ENCODE results near the gene GAREM2.

The GAREM2 gene

DNA sequence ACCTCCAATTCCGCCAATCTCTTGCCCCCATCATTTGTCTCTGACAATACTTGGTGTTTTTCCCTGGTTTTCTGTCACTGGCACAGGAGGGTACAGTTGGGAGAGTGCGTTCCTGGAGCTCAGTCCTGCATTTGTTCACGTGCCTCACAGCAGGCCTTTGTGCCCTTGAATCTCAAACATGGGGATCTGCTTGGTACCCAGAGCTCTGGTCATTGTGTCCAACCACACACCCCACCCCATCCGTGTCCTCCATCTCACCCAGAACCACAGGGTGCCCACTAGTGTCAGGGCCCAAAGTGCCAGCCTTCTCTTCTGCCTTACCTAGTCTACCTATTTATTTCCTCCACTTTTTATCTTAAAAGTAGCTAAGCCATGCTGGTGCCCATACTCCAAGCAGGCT lies 16.2 kb downstream of the GAREM2 start:
- FAIRE-seq = no peak

DNA sequence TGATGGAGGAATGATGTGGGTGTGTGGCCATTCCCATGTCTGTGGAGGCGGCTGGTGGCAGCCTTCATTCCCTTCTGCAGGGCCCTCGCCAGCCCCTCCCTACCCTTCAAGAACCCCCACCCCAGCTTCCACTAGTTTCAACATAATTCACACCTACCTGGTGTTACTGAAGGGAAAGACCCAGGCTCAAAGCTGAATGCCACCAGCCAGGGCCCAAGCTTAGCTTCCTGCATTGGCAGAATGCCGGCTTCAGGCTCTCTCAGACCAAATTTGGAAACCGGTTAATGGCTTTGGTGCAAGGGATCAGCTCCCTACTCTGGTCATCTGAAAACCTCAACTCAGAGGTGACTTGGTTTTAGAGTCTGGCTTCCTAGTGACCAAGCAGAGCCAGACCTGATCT lies 16.9 kb downstream of the GAREM2 start:
- no peak for FAIRE-seq

DNA sequence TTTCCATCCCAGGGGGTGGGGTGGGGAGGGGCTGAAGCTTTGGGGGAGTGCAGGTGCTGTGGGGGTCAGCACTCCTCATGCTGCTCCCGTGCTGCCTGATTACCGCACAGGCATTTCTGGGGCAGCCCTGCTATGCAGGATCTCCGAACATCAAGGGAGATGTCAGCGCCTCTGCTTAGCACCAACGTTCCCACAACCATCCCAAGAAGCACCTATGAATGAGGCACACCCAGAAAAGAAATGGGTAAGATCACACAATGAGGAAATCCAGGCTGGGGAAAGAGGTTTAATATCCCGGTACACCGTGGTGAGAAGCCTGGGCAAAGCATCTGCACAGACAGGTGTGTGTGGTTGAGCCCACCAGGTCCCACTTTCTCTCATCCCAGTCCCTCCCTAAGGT lies 17.5 kb downstream of the GAREM2 start:
- FAIRE-seq = no peak

DNA sequence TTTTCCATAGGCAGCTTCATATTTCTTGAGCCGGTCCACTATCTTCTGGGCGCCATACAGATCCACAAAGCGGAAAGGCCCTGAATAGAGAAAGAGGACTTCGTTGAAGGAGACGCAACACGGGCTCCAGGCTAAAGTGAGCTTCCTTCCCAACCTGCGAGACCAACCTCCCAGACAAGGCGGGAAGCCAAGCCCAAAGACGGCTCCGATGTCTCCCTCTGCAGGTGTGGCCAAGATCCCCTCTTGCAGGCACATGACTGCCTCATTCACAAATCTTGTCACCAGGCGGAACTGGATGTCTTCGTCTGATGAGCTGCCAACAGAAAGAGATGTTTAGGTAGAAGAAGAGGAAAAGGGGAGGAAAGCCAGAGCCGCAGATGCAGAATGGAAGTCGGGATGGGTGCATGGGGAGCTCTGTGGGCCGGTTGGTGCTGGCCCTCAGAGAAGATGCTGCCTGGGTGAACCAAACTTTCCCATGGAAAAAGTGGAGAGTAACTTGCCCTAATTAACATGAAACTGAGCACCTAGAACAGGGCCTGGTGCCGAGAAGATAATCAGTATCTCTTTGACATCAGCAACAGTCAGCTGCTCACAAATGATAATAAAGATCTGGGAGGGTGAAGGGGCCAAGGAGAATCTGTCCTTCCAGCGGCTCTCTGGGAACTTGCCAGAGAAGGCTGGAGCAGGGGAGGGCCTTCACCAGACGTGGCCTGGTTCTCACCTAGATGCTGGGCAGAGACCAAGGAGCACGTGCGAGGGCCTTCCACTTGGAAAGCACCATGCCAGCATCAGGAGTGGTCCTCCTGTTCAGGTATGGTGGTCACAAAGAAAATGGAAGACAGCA lies 18.6 kb downstream of the GAREM2 start:
- no peak for FAIRE-seq

DNA sequence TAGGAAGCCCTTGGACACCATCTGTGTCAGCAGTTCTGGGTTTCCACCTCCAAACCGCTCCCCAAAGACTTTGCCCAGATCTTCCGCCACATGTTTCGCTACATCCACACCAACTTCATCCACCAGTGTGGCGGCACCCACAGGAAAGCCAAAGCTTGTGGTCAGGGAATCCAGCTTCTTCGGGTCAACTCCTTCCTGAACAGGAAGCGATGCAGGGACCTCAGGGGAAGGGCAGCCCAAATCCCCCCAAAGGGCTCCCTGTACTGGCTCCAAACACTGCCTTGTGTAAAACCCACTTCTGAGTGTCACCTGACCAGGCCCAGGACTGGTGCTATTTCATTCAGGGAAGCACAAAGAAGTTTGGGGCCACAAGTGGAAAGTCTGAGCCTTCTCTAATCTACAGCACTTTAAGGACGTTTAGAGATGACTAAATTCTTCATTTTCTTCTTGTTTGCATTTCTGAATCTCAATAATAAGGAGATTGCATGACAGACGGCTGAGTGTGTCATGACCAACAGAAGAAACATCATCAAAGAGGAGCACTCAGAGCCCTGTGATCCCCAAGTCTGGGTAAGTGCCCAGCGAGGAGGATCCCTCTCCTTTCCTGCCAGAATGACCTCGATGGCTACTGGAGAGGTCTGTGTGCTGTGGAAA lies 20.8 kb downstream of the GAREM2 start:
- FAIRE-seq = no peak

DNA sequence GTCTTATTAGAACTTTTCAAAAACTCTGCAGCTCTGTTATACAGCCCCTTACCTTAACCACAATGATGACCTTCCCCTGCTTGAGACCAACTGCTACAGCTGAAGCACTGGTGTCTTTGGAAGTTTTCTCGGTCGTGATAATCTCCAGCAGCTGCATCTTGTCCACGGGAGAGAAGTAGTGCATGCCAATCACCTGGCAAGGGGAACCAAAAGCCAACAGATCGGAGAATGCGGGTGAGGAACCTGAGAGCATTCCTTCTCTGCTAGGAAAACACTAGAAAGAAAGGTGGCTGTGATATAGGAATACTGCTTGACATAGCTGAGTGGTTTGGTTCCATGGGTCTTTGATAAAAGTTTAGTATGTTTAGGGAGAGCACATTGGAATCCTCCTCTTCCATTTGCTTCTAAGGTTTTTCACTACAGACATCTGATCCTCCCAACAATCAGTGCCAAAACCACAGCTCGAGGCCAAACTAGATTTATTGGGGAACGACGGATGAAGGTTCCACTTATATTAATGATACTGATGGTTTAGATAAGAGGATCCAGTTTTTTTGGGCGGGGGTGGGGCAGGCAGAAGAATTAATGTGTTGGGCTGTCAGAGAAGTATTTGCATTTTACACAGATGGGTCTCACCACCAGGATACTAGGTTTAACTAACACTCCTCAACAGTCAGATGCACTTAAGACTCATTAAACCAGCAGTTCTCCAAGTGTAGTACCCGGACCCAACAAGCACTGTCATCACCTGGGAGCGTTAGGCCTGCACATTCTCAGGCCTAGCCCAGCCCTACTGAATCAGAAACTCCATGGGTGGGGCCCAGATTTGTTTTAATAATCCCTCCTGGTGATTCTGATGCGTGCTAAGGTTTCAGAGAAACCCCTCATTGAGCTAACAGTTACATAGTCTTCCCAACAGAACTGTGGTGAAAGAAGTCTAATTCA lies 22.4 kb downstream of the GAREM2 start:
- no peak for FAIRE-seq

DNA sequence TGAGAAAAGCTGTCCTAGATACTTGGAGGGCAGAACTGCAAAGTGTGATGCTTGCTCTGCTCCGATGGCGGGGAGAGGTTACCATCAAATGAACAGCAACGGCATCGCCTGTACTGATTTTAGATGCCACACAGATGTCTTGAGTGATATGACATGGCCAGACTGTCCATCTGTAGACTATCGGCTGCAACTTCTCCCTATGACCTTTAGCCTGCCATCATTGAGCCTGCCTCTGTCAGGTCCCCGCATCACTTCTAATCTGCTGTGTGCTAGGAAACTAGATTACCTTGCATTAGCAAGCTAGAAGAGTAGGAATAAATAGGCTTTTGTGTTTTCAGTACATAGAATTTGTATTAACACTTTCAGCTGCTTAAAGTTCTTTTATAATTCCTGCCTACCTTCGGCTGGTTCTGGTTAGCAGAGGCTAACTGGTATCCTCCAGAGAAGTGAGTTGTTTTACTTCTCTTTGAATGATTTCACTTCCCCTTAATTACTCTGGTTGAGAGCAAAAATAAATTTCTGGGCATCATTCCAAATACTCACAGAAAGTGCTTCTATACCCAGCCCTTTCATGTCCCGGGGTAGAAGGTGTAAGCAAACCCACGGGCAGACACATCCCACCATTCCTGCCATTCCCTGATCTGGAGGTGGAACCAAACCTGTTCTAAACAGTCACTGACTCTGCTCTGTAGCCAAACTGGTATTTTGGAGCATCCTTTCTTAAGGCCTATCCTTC lies 24.0 kb downstream of the GAREM2 start:
- no peak for FAIRE-seq

DNA sequence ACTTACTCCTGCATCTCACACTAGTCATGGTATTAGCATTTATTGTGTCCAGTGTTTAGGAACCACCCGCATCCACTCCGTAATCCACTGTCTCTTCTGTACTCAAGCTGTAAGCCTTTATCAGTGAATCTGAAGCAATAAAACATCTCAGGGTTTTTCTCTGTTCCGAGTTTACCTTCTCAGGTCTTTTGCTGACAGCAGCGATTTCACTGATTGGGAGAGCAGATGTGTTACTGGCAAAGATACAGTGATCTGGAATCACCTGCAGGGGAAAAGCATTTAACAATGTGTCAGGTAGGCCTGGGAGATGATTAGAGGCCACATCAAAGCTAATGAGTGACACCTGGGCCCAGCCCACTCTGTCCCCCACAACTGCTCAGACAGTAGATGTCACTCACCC lies 24.6 kb downstream of the GAREM2 start:
- no peak for FAIRE-seq

DNA sequence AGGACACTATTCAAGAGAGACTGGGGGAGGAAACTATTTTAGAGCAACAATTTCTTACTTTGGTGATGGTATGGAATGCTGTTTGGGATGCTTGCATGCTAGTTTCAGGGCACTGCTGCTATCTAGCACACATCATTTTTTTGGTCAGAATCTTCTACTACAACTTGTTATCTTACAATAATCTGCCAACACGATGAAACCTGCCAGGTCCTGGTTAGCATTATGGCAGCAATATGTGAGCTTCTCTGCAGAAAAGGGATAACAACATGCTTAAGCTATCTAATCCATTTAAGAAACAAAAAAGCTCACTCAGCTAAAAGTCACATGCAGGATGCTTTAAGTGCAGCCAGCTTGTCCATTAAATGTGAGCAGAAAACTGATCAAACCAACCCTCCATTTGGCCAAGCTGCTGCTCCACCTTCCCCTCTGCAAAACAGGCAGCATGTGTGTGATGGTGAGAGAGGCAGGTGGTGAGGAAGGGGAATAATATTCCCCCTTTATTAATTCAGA lies 30.1 kb downstream of the GAREM2 start:
- FAIRE-seq = no peak

DNA sequence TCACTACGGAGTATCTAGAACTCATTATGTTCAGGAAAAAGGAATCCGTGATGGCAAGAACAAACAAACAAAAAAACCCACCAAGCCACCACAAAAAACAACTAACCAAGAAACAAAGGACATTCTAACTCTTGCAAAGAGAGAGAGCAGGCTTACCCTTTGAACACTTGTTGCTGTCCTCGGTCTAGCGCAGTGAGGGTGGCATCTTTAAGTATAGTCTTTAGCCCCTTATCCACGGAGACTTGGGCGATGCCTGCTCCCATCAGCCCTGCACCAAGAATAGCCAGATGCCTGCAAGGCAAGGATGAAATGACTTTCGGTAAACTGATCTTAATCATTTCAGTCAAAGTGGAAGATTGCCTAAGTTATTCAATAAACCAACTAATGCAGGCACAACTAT lies 31.0 kb downstream of the GAREM2 start:
- FAIRE-seq = no peak

DNA sequence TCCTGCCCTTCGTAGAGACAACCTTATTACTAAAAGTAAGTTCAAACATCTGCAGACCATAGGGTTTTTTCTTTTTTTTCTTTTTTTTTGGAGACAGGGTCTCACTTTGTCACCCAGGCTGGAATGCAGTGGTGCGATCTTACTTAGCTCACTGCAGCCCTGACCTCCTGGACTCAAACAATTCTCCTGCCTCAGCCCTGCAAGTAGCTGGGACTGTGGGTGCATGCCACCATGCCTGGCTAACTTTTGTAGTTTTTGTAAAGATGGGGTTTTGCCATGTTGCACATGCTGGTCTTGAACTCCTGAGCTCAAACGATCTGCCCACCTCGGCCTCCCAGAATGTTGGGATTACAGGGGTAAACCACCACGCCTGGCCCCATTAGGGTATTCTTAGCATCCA lies 39.1 kb downstream of the GAREM2 start:
- FAIRE-seq = no peak

DNA sequence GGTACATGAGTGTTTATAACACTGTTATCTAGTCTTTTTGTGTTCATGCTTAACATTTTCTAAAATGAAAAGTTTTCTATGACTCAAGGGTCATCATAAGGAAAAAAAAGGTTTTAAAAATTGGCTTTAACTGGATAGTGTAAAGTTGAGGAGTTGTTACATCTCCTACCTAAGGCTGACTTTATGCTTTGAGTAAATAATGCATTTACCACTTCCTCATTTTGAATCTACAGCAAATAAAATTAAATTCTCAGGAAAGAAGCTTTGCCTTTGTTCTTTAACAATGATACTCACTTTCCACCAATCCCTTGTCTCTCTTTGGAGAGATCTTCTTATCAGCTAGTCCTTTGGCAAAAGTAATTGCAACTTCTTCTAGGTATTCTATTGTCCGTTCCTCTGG lies 41.9 kb downstream of the GAREM2 start:
- FAIRE-seq = no peak

DNA sequence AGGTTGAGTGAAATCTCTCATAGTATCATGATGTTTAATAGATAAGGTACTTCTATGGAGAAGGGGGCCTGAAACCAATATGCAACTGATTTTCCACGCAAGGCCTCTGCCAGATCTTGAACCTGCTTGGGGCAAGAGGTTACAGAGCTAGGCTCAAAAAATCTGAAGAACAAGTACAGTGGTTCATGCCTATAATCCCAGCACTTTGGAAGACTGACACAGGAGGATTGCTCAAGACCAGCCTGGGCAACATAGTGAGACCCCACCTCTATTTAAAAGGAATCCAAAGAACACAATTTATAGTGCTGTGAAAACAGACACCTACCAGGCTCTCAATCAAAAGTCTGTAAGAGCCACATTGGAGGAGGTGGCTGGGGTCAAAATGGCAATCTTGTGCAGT lies 42.9 kb downstream of the GAREM2 start:
- FAIRE-seq = no peak

DNA sequence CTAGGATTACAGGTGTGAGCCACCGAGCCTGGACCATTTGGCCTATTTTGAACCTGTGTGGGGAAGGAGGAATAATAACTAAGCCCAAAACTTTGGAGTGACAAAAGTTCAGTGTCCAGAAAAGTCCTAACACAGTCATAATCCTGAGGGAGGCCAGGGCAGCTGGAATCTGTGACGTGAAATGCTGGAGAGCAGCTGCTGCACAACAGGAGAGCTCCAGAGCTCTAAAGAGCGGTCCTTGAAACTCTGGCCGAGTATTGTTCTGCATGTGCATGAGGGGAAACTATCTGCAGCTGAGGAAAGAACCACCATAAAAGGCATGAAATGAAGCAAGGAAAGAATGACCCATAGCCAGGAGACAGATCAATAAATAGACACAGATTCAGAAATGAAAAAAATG lies 43.7 kb downstream of the GAREM2 start:
- FAIRE-seq = no peak

DNA sequence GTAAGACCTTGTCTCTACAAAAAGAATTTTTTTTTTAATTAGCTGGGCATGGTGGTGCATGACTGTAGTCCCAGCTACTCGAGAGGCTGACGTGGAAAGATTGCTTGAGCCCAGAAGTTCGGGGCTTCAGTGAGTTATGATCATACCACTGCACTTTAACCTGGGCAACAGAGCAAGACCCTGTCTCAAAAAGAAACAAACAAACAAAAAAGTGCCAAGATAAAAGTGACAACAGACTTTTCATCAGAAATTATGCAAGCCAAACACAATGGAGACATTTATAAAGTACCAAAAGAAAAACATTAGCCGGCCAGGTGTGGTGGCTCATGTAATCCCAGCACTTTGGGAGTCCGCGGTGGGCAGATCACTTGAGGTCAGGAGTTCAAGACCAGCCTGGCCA lies 44.8 kb downstream of the GAREM2 start:
- no peak for FAIRE-seq

DNA sequence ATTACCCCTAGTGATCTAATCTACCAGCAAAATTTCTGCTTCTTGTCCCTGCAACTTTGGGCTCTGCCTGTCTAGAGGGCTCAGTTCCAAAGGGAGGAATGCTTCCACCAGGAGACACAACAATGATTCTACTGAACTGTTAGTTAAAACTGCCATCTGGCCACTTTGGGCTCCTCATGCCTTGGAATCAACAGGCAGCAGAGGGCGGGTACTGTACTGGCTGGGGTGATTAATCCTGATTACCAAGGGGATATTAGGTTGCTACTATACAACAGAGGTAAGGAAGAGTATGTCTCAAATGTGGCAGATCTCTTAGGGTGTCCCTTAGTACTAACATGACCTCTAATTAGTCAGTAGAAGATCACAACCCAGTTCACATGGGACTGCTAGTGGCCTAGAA lies 50.1 kb downstream of the GAREM2 start:
- no peak for FAIRE-seq

DNA sequence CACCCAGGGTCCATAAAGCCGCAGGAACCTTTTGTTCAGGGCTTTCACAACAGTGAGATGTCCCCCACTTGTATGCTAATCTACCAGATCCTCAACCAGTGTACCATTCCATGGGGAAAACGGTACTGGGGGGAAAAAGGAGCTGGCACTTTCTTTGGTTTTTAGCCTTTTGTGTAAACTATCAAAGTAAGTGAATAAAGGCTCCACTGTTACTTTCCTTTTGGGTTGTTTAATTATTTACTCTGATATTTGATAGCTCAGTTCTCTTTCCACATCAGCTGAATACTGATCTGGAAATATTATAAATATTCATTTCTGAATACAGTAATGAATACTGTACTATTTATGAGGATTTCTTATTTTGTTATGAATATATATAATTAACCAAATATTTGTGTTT lies 51.2 kb downstream of the GAREM2 start:
- no peak for FAIRE-seq

DNA sequence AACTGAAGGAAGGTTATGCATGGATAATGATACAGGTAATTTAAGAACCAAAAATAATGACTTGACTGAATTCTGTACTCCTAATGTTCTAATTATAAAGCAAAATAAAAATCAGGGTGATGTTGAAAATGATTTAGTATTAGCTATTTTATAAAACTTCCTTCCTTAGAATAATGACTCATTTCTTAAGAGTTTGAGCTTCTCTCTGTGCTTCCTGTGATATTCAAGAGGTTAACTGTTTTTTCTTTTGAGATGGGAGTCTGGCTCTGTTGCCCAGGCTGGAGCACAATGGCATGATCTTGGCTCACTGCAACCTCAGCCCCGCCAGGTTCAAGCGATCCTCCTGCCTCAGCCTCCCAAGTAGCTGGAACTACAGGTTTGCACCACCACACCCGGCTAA lies 56.7 kb downstream of the GAREM2 start:
- FAIRE-seq = no peak

DNA sequence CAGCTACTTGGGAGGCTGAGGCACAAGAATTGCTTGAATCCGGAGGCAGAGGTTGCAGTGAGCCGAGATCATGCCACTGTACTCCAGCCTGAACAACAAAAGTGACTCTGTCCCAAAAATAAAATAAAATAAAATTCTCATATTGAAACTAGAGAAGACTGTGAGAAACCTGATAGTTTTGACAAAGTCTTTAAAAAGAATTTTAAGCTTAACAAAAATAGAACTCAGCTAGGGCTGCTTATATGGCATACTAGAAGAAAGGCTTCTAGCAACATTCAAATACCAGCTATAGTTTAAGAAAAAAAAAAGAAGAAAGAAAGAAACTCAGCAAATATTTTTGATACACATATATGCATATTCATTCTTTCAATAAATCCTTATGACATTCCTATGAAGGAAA lies 57.9 kb downstream of the GAREM2 start:
- FAIRE-seq = no peak

DNA sequence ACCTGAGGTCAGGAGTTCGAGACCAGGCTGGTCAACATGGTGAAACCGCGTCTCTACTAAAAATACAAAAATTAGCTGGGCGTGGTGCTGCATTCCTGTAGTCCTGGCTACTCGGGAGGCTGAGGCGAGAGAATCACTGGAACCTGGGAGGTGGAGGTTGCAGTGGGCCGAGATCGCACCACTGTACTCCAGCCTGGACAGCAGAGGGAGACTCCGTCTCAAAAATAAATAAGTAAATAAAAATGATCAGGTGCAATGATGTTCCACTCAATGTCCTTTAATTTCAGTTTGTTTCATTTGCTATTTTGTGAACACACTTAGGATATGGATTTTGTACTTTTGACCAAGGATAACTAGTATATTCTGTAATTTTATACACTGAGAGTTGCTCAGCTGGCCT lies 62.2 kb downstream of the GAREM2 start:
- no peak for FAIRE-seq

DNA sequence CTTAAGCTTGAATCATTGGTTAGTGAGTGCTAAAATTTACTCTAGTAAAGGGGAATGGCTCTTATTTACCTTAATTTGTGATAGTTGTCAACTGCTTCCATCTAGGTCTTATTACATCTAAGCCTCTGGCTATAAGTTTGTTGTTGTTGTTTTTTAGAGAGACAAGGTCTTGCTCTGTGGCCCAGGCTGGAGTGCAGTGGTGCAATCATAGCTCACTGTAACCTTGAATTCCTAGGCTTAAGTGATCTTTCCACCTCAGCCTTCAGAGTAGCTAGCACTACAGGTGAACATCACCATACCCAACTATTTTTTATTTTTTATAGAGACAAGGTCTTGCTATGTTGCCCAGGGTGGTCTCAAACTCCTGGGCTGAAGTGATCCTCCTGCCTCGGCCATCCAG lies 65.0 kb downstream of the GAREM2 start:
- no peak for FAIRE-seq

DNA sequence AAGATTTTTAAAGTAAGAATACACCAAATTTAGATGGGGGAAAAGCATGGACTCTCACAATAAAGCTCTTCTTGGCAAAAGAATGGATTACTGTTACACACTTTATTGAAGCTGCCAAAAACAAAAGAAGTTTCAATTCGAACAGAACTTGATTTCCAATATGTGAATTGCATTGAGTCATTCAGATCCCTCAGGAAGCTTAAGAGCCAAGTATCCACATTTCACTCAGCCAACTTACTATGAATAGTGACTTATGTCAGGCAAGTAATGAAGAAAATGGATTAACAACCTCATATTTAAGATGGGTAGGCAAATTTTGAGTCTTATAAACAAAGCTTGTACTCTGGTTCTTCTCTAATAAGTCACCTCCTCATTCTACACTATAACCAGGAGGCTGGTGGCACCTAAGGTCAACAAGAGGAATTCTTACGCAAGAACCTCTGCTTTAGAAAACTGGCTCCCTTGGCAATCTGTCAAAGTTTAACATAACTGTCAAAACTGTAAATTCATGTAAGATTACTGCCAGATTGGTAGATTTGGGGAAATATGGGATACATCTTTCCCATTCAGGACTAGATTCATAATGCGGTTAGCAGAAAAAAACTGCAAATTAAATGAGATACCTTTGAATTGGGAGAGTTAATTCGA lies 65.5 kb downstream of the GAREM2 start:
- no peak for FAIRE-seq

Data from A204.1 (cell line).